Measurements from ENCODE around the gene MGAM2.

GRCh38 chr7:142108728-142109505, 2.6 kb upstream of the MGAM2 start:
- TF ChIP-seq CTCF (IDR thresholded peaks at IDR 0.05; ENCODE audit: low read length) (no peak), EZH2 (IDR thresholded peaks at IDR 0.05; ENCODE audit: borderline replicate concordance, low read length) (no peak)

All from OCI-LY1 (cell line).